ENCODE results near the gene RFC5. TPM values are rescaled to one million over a fixed set of nuclear protein-coding genes. Genes with fewer than 3 reads are reported as not detected.
"Not testable (repeated sequence)": the region's sequence is repeated elsewhere in the genome, so short reads cannot be mapped to it uniquely, and the experiment has no call there.

The RFC5 gene
- total RNA-seq, 6 donors from 2014 or later = 5.0 to 10.5 (median 7.1) TPM

DNA sequence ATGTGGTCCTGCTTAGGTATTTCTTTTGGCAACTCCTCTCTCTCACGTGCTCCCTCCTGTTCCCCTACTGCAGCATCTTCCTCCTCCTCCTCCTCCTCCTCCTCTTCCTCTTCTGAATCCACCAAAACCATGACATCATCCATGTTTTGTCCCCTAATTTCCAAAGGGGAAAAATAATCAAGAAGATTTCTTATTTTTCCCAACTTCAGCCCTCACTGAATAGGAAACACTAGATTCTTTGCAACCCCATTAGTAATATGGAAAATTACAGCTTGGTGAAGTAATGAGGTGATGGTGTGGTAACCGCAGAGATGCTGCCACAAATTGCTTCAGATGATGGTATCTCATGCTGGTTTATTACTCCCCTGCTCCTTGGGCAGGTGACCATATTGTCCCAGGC is 51.9 kb downstream of the RFC5 start:
- 78 to 80% methylated on average over 2 of the region's 2 CpGs for WGBS, 2 donors
- Histone ChIP-seq H3K4me3 (no peak overlapping the region), H3K27me3 (no peaks in the 10 kb centered on the region), H3K9me3 (no peaks in the 10 kb centered on the region), H3K4me1 (peaks cover 0 to 14% (median 9%) of the 10 kb centered on the region in 4 donors), H3K27ac (no peak overlapping the region), H3K36me3 (peaks cover 0 to 17% (median 1%) of the 10 kb centered on the region in 4 donors)
- TF ChIP-seq POLR2A (IDR thresholded peaks at IDR 0.05) (no peak), EP300 (IDR thresholded peaks at IDR 0.05) (no peak), POLR2AphosphoS5 (IDR thresholded peaks at IDR 0.05) (no peak)
- TF ChIP-seq, protein P1, sequence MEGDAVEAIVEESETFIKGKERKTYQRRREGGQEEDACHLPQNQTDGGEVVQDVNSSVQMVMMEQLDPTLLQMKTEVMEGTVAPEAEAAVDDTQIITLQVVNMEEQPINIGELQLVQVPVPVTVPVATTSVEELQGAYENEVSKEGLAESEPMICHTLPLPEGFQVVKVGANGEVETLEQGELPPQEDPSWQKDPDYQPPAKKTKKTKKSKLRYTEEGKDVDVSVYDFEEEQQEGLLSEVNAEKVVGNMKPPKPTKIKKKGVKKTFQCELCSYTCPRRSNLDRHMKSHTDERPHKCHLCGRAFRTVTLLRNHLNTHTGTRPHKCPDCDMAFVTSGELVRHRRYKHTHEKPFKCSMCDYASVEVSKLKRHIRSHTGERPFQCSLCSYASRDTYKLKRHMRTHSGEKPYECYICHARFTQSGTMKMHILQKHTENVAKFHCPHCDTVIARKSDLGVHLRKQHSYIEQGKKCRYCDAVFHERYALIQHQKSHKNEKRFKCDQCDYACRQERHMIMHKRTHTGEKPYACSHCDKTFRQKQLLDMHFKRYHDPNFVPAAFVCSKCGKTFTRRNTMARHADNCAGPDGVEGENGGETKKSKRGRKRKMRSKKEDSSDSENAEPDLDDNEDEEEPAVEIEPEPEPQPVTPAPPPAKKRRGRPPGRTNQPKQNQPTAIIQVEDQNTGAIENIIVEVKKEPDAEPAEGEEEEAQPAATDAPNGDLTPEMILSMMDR (IDR thresholded peaks at IDR 0.05) = no peak
- DNase-seq (no peak), ATAC-seq (ENCODE audit: low FRiP score in 2 of 2) (no peak)

DNA sequence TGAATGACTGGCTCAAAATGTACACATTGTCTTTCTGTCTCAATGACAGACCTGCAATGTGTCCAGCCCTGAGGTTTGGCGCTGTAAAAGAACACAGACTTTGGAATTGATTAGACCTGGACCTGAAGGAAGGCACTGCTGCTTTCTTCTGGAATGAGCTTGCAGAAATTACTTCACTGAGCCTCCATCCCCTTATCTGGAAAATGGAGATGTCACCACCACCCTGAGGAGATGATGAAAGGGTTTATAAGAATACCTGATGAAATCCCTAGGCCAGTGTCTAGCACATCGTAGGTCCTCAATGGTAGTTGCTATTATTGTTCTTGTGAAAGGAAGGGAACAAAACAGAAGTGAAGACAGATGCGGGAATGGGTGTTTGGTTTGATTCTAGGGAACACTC is 54.1 kb downstream of the RFC5 start:
- H3K9me3 ChIP-seq = no peaks in the 10 kb centered on the region
- no peak overlapping the region for H3K4me3 ChIP-seq
- no peak for DNase-seq
- H3K27ac ChIP-seq = no peak overlapping the region
- 88 to 90% methylated on average over 3 of the region's 3 CpGs for WGBS, 2 donors
- no peak for ATAC-seq (ENCODE audit: low FRiP score in 2 of 2)
- peaks cover 0 to 17% (median 1%) of the 10 kb centered on the region in 4 donors for H3K36me3 ChIP-seq
- H3K27me3 ChIP-seq = no peaks in the 10 kb centered on the region
- H3K4me1 ChIP-seq = no peaks in the 10 kb centered on the region
- no peak for TF ChIP-seq POLR2AphosphoS5 (IDR thresholded peaks at IDR 0.05)
- TF ChIP-seq POLR2A (IDR thresholded peaks at IDR 0.05) = no peak
- TF ChIP-seq, protein P1 (IDR thresholded peaks at IDR 0.05) = no peak
- no peak for TF ChIP-seq EP300 (IDR thresholded peaks at IDR 0.05)

DNA sequence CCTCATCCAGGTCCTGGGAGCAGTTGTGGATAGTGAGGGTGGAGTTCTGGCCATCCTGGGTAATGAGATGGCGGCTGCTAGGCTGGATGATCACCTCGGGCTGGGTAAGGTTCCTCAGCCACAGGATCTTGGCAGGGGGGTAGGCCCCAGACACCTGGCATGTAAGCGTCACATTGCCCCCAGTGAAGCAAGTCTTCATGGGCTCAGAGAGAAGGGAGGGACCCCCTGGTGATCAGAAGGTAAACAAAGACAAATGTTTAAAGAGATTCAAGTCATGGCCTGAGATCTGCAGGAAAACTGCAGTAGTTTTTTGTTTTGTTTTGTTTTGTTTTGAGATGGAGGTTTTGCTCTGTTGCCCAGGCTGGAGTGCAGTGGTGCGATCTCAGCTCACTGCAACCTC is 57.3 kb downstream of the RFC5 start:
- H3K36me3 ChIP-seq = peaks cover 4 to 38% (median 9%) of the 10 kb centered on the region in 4 donors
- 90 to 100% methylated on average over 4 of the region's 4 CpGs for WGBS, 2 donors
- DNase-seq (no peak), ATAC-seq (ENCODE audit: low FRiP score in 2 of 2) (no peak)
- H3K4me3 ChIP-seq = no peak overlapping the region
- no peaks in the 10 kb centered on the region for H3K4me1 ChIP-seq
- no peaks in the 10 kb centered on the region for H3K27me3 ChIP-seq
- H3K27ac ChIP-seq = no peak overlapping the region
- no peaks in the 10 kb centered on the region for H3K9me3 ChIP-seq
- TF ChIP-seq POLR2AphosphoS5 (IDR thresholded peaks at IDR 0.05) (no peak), POLR2A (IDR thresholded peaks at IDR 0.05) (no peak), EP300 (IDR thresholded peaks at IDR 0.05) (no peak)
- TF ChIP-seq, protein P1 (IDR thresholded peaks at IDR 0.05) = no peak

DNA sequence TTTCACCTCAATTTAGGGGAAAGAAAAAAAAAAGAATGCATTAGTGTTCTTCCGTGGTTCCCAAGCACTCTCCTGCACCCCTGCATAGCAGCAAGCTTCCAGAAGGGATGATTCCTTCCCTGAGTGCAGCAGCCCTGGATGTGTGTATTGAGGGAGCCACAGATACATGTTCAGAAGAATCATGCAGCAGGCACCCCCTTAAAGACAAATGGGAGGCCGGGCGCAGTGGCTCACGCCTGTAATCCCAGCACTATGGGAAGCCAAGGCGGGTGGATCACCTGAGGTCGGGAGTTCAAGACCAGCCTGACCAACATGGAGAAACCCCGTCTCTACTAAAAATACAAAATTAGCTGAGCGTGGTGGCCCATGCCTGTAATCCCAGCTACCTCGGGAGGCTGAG is 65.0 kb downstream of the RFC5 start:
- not testable (repeated sequence) for H3K4me1 ChIP-seq; H3K4me3 ChIP-seq; H3K9me3 ChIP-seq; DNase-seq; ATAC-seq (ENCODE audit: low FRiP score in 2 of 2); H3K27ac ChIP-seq; H3K27me3 ChIP-seq
- 94 to 97% methylated on average over 8 of the region's 9 CpGs for WGBS, 2 donors
- H3K36me3 ChIP-seq = peaks cover 4 to 53% (median 29%) of the 10 kb centered on the region in 4 donors

Small RNAs within 50 kb of the gene (small RNA-seq; reads per million reads assigned to genes)
- gene AC131159.1 = 0 reads per million in 4 donors

Other genes starting within 250 kb of the RFC5 start
- 1 to 10 TPM in 2 of 6 donors, under 1 TPM in 4; 0.30 to 3.2 (median 0.85) TPM for gene KSR2, start 47.7 kb upstream of the RFC5 start, total RNA-seq
- gene WSB2, start 44.5 kb downstream of the RFC5 start, total RNA-seq = 100 to 1,000 TPM in 1 of 6 donors, 10 to 100 TPM in 5; 46.1 to 112 (median 90.3) TPM
- 100 to 1,000 TPM in 1 of 6 donors, 10 to 100 TPM in 5; 44.1 to 157 (median 72.8) TPM for gene VSIG10, start 87.3 kb downstream of the RFC5 start, total RNA-seq
- gene PEBP1, start 119.4 kb downstream of the RFC5 start, total RNA-seq = 100 to 1,000 TPM in 5 of 6 donors, 10 to 100 TPM in 1; 92.2 to 432 (median 214) TPM

All from upper lobe of left lung (tissue), 6 donors.